HUES64 (cell line): ENCODE measurements around the gene RBMS3.

ENCODE experiments used
- H3K27ac ChIP-seq: 2 replicates; pipeline ENCODE4 v1.7.0; 2013; ENCODE audit warnings: low read depth, low read length, inconsistent platforms
- H3K27me3 ChIP-seq: 2 replicates; pipeline ENCODE4 v1.6.1; 2013; ENCODE audit warnings: mild to moderate bottlenecking, low read length; ENCODE audit not compliant: insufficient read depth
- H3K36me3 ChIP-seq: 2 replicates; pipeline ENCODE4 v1.6.1; 2013; ENCODE audit warnings: mild to moderate bottlenecking, low read length; ENCODE audit not compliant: insufficient read depth
- H3K4me1 ChIP-seq: 2 replicates; pipeline ENCODE4 v1.6.1; 2013; ENCODE audit warnings: mild to moderate bottlenecking, low read length, moderate library complexity; ENCODE audit not compliant: insufficient read depth
- H3K4me3 ChIP-seq: 2 replicates; pipeline ENCODE4 v1.5.1; 2013; ENCODE audit warnings: mild to moderate bottlenecking, low read length, moderate library complexity
- H3K9ac ChIP-seq: 2 replicates; pipeline ENCODE4 v1.6.1; 2013; ENCODE audit warnings: mild to moderate bottlenecking, low read depth, low read length
- H3K9me3 ChIP-seq: 2 replicates; pipeline ENCODE4 v1.6.1; 2013; ENCODE audit warnings: low read depth, low read length; ENCODE audit not compliant: insufficient read depth
- WGBS: fragments of 150-250, 120-280 bp; methylation state at CpG from one replicate; pipeline ENCODE4 v1.1.7; 2013; ENCODE audit warnings: missing lambda C conversion rate; 5-methylcytosine and 5-hydroxymethylcytosine counted together

Gene RBMS3

GRCh38 chr3:29976871-29977270 is 696.0 kb downstream of the RBMS3 start:
- H3K4me3 ChIP-seq = no peak overlapping the region
- H3K27me3 ChIP-seq = no peaks in the 10 kb centered on the region
- no peaks in the 10 kb centered on the region for H3K36me3 ChIP-seq
- no peak overlapping the region for H3K27ac ChIP-seq
- H3K9ac ChIP-seq = no peak overlapping the region
- WGBS = 94% methylated on average over 5 of the region's 5 CpGs
- peaks cover 17% of the 10 kb centered on the region; the same call in 1 of the 2 replicates for H3K9me3 ChIP-seq
- H3K4me1 ChIP-seq = peaks cover 27% of the 10 kb centered on the region

GRCh38 chr3:29977360-29977759 is 696.5 kb downstream of the RBMS3 start:
- Histone ChIP-seq H3K27me3 (no peaks in the 10 kb centered on the region), H3K4me1 (peaks cover 22% of the 10 kb centered on the region), H3K36me3 (no peaks in the 10 kb centered on the region), H3K9ac (no peak overlapping the region), H3K9me3 (peaks cover 17% of the 10 kb centered on the region; the same call in 1 of the 2 replicates), H3K4me3 (no peak overlapping the region), H3K27ac (no peak overlapping the region)
- WGBS = 93% methylated on average over 1 of the region's 2 CpGs

- H3K36me3 ChIP-seq = no peaks in the 10 kb centered on the region
Measured at GRCh38 chr3:29978036-29978435, 697.2 kb downstream of the RBMS3 start.

GRCh38 chr3:29991198-29991597 is 710.3 kb downstream of the RBMS3 start:
- H3K36me3 ChIP-seq = no peaks in the 10 kb centered on the region
- H3K27me3 ChIP-seq = no peaks in the 10 kb centered on the region
- no peak overlapping the region for H3K4me3 ChIP-seq
- H3K9me3 ChIP-seq = no peaks in the 10 kb centered on the region
- H3K27ac ChIP-seq = no peak overlapping the region
- no peak overlapping the region for H3K9ac ChIP-seq
- no peaks in the 10 kb centered on the region for H3K4me1 ChIP-seq

More at GRCh38 chr3:29978036-29978435, 697.2 kb downstream of the RBMS3 start:
- no peak overlapping the region for H3K9ac ChIP-seq
- H3K4me1 ChIP-seq = peaks cover 15% of the 10 kb centered on the region
- no peak overlapping the region for H3K4me3 ChIP-seq
- H3K27me3 ChIP-seq = no peaks in the 10 kb centered on the region
- no peak overlapping the region for H3K27ac ChIP-seq
- H3K9me3 ChIP-seq = peaks cover 17% of the 10 kb centered on the region; the same call in 1 of the 2 replicates

- H3K27me3 ChIP-seq = no peaks in the 10 kb centered on the region
- H3K4me3 ChIP-seq = no peak overlapping the region
- H3K9me3 ChIP-seq = no peaks in the 10 kb centered on the region
- H3K36me3 ChIP-seq = no peaks in the 10 kb centered on the region
- H3K4me1 ChIP-seq = peaks cover 43% of the 10 kb centered on the region
- no peak overlapping the region for H3K27ac ChIP-seq
- no peak overlapping the region for H3K9ac ChIP-seq
- 89% methylated on average over 1 of the region's 1 CpG for WGBS
Measured at GRCh38 chr3:30002797-30003196, 721.9 kb downstream of the RBMS3 start.

GRCh38 chr3:30003741-30004140 is 722.9 kb downstream of the RBMS3 start:
- Histone ChIP-seq H3K27ac (no peak overlapping the region), H3K9me3 (no peaks in the 10 kb centered on the region)

GRCh38 chr3:30004481-30004880 is 723.6 kb downstream of the RBMS3 start:
- H3K4me1 ChIP-seq = peaks cover 49% of the 10 kb centered on the region
- no peak overlapping the region for H3K4me3 ChIP-seq
- 94% methylated on average over 3 of the region's 3 CpGs for WGBS
- no peaks in the 10 kb centered on the region for H3K27me3 ChIP-seq
- no peaks in the 10 kb centered on the region for H3K9me3 ChIP-seq
- no peaks in the 10 kb centered on the region for H3K36me3 ChIP-seq
- no peak overlapping the region for H3K27ac ChIP-seq
- H3K9ac ChIP-seq = no peak overlapping the region

More at GRCh38 chr3:30003741-30004140, 722.9 kb downstream of the RBMS3 start:
- H3K27me3 ChIP-seq = no peaks in the 10 kb centered on the region
- H3K36me3 ChIP-seq = no peaks in the 10 kb centered on the region
- H3K4me3 ChIP-seq = no peak overlapping the region
- no peak overlapping the region for H3K9ac ChIP-seq
- H3K4me1 ChIP-seq = peaks cover 49% of the 10 kb centered on the region
- WGBS = 94% methylated on average over 1 of the region's 1 CpG

- H3K9me3 ChIP-seq = no peaks in the 10 kb centered on the region
- H3K36me3 ChIP-seq = no peaks in the 10 kb centered on the region
- no peak overlapping the region for H3K9ac ChIP-seq
- H3K27me3 ChIP-seq = no peaks in the 10 kb centered on the region
- 100% methylated on average over 1 of the region's 1 CpG for WGBS
- peaks cover 49% of the 10 kb centered on the region for H3K4me1 ChIP-seq
- H3K27ac ChIP-seq = no peak overlapping the region
- H3K4me3 ChIP-seq = no peak overlapping the region
Measured at GRCh38 chr3:30006111-30006510, 725.2 kb downstream of the RBMS3 start.

- Histone ChIP-seq H3K4me3 (no peak overlapping the region), H3K9me3 (no peaks in the 10 kb centered on the region), H3K27ac (no peak overlapping the region), H3K27me3 (no peaks in the 10 kb centered on the region), H3K36me3 (no peaks in the 10 kb centered on the region), H3K4me1 (peaks cover 49% of the 10 kb centered on the region), H3K9ac (no peak overlapping the region)
- 100% methylated on average over 1 of the region's 1 CpG for WGBS
Measured at GRCh38 chr3:30007668-30008067, 726.8 kb downstream of the RBMS3 start.

GRCh38 chr3:30011237-30011803 is 730.4 kb downstream of the RBMS3 start:
- Histone ChIP-seq H3K9me3 (no peaks in the 10 kb centered on the region), H3K4me3 (no peak overlapping the region), H3K36me3 (no peaks in the 10 kb centered on the region), H3K4me1 (peaks cover 17% of the 10 kb centered on the region), H3K27me3 (no peaks in the 10 kb centered on the region), H3K9ac (no peak overlapping the region), H3K27ac (no peak overlapping the region)
- WGBS = 95% methylated on average over 4 of the region's 4 CpGs

- no peak overlapping the region for H3K9ac ChIP-seq
- no peaks in the 10 kb centered on the region for H3K36me3 ChIP-seq
- no peak overlapping the region for H3K4me3 ChIP-seq
- no peaks in the 10 kb centered on the region for H3K9me3 ChIP-seq
- 0% methylated on average over 2 of the region's 2 CpGs for WGBS
- no peak overlapping the region for H3K27ac ChIP-seq
- H3K4me1 ChIP-seq = peaks cover 3% of the 10 kb centered on the region
- H3K27me3 ChIP-seq = no peaks in the 10 kb centered on the region
Measured at GRCh38 chr3:30012941-30013543, 732.2 kb downstream of the RBMS3 start.

- no peaks in the 10 kb centered on the region for H3K4me1 ChIP-seq
- 85% methylated on average over 2 of the region's 2 CpGs for WGBS
- no peak overlapping the region for H3K9ac ChIP-seq
- no peaks in the 10 kb centered on the region for H3K9me3 ChIP-seq
- H3K27me3 ChIP-seq = no peaks in the 10 kb centered on the region
- no peaks in the 10 kb centered on the region for H3K36me3 ChIP-seq
- no peak overlapping the region for H3K4me3 ChIP-seq
- no peak overlapping the region for H3K27ac ChIP-seq
Measured at GRCh38 chr3:30017901-30018300, 737.0 kb downstream of the RBMS3 start.
